IMR-90 (cell line): ENCODE measurements around the gene CTNNBIP1.

Experiments used
- MXI1 ChIP-seq: IDR thresholded peaks from 2 replicates; pipeline ENCODE4 v1.6.1; 2012; ENCODE audit warnings: low read depth, mild to moderate bottlenecking, low read length, moderate library complexity, borderline replicate concordance
- POLR2A ChIP-seq: IDR thresholded peaks from 2 replicates; pipeline ENCODE4 v1.6.1; 2012; ENCODE audit warnings: mild to moderate bottlenecking, low read depth, low read length
- SMC3 ChIP-seq: fragments of 150-350 bp; IDR thresholded peaks from 2 replicates; pipeline ENCODE4 v1.6.1; 2016; ENCODE audit warnings: low read depth, mild to moderate bottlenecking, antibody characterized with exemption, low read length, moderate library complexity
- TF ChIP-seq, protein P1 (sequence below): conservative IDR thresholded peaks from 2 replicates; pipeline ENCODE4 v1.5.1; 2012; ENCODE audit warnings: mild to moderate bottlenecking, low read depth, low read length, improper control_type of control experiment
- TF ChIP-seq, protein P2 (sequence below): fragments of 150-350 bp; IDR thresholded peaks from 2 replicates; pipeline ENCODE4 v1.6.1; 2017; ENCODE audit warnings: mild to moderate bottlenecking, antibody characterized with exemption, low read length, low read depth

DNA sequence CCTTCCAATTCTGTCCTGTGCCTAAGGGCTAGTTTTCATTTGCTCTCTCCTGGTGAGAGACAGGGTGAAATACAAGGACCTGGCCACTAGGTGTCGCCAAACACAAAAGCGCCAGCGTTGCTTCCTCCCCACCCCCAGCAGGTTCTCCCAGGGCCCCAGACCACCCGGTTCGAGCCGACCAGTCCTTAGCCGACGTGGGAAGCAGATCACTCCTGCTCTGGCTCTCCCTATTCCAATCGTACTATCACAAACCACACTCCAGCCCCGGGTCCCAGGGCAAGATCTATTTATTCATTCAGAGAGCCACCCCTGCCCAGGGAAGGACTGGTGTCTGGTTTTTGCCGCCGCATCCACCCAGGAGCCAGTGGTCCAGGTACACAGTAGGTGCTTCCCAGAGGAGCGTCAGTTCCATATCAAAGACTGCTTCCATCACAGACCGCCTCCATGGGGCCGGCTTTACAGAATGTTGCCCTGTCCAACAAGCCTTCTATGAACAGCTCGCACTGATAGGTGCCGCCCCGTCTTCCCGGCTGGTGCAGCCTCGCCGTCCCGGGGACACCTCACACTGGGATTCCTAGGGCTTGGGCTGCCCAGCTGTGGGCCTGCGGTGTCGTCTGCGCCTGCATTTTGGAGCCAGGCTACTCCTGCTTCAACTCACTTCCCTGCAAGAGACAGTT lies 35.0 kb downstream of the CTNNBIP1 start:
- TF ChIP-seq SMC3: peak; percentile 98
- TF ChIP-seq POLR2A: no peak
- TF ChIP-seq, protein P1, sequence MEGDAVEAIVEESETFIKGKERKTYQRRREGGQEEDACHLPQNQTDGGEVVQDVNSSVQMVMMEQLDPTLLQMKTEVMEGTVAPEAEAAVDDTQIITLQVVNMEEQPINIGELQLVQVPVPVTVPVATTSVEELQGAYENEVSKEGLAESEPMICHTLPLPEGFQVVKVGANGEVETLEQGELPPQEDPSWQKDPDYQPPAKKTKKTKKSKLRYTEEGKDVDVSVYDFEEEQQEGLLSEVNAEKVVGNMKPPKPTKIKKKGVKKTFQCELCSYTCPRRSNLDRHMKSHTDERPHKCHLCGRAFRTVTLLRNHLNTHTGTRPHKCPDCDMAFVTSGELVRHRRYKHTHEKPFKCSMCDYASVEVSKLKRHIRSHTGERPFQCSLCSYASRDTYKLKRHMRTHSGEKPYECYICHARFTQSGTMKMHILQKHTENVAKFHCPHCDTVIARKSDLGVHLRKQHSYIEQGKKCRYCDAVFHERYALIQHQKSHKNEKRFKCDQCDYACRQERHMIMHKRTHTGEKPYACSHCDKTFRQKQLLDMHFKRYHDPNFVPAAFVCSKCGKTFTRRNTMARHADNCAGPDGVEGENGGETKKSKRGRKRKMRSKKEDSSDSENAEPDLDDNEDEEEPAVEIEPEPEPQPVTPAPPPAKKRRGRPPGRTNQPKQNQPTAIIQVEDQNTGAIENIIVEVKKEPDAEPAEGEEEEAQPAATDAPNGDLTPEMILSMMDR: peak; percentile 97
- TF ChIP-seq, protein P2, sequence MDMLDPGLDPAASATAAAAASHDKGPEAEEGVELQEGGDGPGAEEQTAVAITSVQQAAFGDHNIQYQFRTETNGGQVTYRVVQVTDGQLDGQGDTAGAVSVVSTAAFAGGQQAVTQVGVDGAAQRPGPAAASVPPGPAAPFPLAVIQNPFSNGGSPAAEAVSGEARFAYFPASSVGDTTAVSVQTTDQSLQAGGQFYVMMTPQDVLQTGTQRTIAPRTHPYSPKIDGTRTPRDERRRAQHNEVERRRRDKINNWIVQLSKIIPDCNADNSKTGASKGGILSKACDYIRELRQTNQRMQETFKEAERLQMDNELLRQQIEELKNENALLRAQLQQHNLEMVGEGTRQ: no peak
- no peak for TF ChIP-seq MXI1
